ENCODE measurements around the gene LTBP1. TPM values are rescaled to one million over a fixed set of nuclear protein-coding genes. Genes with fewer than 3 reads are reported as not detected.

The LTBP1 gene
- total RNA-seq, 1 experiment from 2014 or later = 12.5 TPM

- DNase-seq (ENCODE audit: low read depth, low spot score) = no peak
- Histone ChIP-seq H3K4me1 (ENCODE audit: control insufficient read depth, insufficient read depth, low read length) (no peaks in the 10 kb centered on the region), H3K4me3 (ENCODE audit: low read depth in 2 of 2, low read length in 2 of 2) (no peak overlapping the region), H3K27me3 (ENCODE audit: control insufficient read depth, insufficient read depth, low read length) (no peaks in the 10 kb centered on the region), H3K9me3 (ENCODE audit: control insufficient read depth, insufficient read depth, low read depth, low read length) (no peaks in the 10 kb centered on the region), H3K36me3 (ENCODE audit: control insufficient read depth, insufficient read depth, low read length) (no peaks in the 10 kb centered on the region), H3K27ac (ENCODE audit: low read length) (no peak overlapping the region)
- TF ChIP-seq POLR2AphosphoS5 (IDR thresholded peaks at IDR 0.05; ENCODE audit: low read depth, low read length) (no peak), TCF7L2 (IDR thresholded peaks at IDR 0.05; ENCODE audit: low read depth, low read length) (no peak), CTCF (IDR thresholded peaks at IDR 0.05) (no peak), REST (IDR thresholded peaks at IDR 0.05; ENCODE audit: insufficient read depth in 1 of 2, low read depth in 2 of 2, low read length in 1 of 2) (no peak), SIN3A (IDR thresholded peaks at IDR 0.05; ENCODE audit: borderline replicate concordance, insufficient read depth, low read depth, low read length) (no peak)
- ChIA-PET POLR2A (no interaction called here), CTCF (no interaction called here)
- no peak for ATAC-seq
- intact Hi-C loops (cut with micrococcal nuclease; ENCODE audit: unreplicated experiment) (no loop called here), in situ Hi-C loops (cut with HindIII; ENCODE audit: low pct_unique_long_range_greater_than_20kb, low sequenced_read_pairs) (no loop called here)
- no TSS peak for BruUV-seq (replicated peaks)
Measured at GRCh38 chr2:33317369-33318007, 370.7 kb downstream of the LTBP1 start.

GRCh38 chr2:33318456-33318855 lies 371.7 kb downstream of the LTBP1 start:
- BruUV-seq (replicated peaks) = no TSS peak
- in situ Hi-C loops (cut with HindIII; ENCODE audit: low pct_unique_long_range_greater_than_20kb, low sequenced_read_pairs) = no loop called here
- H3K4me1 ChIP-seq (ENCODE audit: control insufficient read depth, insufficient read depth, low read length) = no peaks in the 10 kb centered on the region
- POLR2A ChIA-PET = no interaction called here
- DNase-seq (ENCODE audit: low read depth, low spot score) (no peak), ATAC-seq (no peak)
- H3K27me3 ChIP-seq (ENCODE audit: control insufficient read depth, insufficient read depth, low read length) = no peaks in the 10 kb centered on the region
- no peak overlapping the region for H3K27ac ChIP-seq (ENCODE audit: low read length)
- no peak overlapping the region for H3K4me3 ChIP-seq (ENCODE audit: low read depth in 2 of 2, low read length in 2 of 2)
- CTCF ChIA-PET = no interaction called here
- H3K36me3 ChIP-seq (ENCODE audit: control insufficient read depth, insufficient read depth, low read length) = no peaks in the 10 kb centered on the region
- H3K9me3 ChIP-seq (ENCODE audit: control insufficient read depth, insufficient read depth, low read depth, low read length) = no peaks in the 10 kb centered on the region
- TF ChIP-seq SIN3A (IDR thresholded peaks at IDR 0.05; ENCODE audit: borderline replicate concordance, insufficient read depth, low read depth, low read length) = no peak
- no peak for TF ChIP-seq TCF7L2 (IDR thresholded peaks at IDR 0.05; ENCODE audit: low read depth, low read length)
- no peak for TF ChIP-seq REST (IDR thresholded peaks at IDR 0.05; ENCODE audit: insufficient read depth in 1 of 2, low read depth in 2 of 2, low read length in 1 of 2)
- TF ChIP-seq CTCF (IDR thresholded peaks at IDR 0.05) = no peak
- TF ChIP-seq POLR2AphosphoS5 (IDR thresholded peaks at IDR 0.05; ENCODE audit: low read depth, low read length) = no peak
- intact Hi-C loops (cut with micrococcal nuclease; ENCODE audit: unreplicated experiment) = no loop called here

All from Panc1 (cell line).